Forelimb muscle (tissue), 1 donor: ENCODE measurements around the gene PARD6A. TPM values are rescaled to one million over a fixed set of nuclear protein-coding genes. Genes with fewer than 3 reads are reported as not detected.

Experiments
- DNase-seq: peaks from one replicate; pipeline ENCODE4 v3.0.0-alpha.2; 2013; ENCODE audit warnings: low read depth
- polyA plus RNA-seq: library from polyadenylated mRNA; unstranded; fragments of 120-200 nt; gene quantifications from one replicate; pipeline ENCODE4 v1.2.1, GENCODE V29; 2013; ENCODE audit not compliant: insufficient read length

The PARD6A gene
- polyA plus RNA-seq, 1 donor, result 1.0 TPM

DNA sequence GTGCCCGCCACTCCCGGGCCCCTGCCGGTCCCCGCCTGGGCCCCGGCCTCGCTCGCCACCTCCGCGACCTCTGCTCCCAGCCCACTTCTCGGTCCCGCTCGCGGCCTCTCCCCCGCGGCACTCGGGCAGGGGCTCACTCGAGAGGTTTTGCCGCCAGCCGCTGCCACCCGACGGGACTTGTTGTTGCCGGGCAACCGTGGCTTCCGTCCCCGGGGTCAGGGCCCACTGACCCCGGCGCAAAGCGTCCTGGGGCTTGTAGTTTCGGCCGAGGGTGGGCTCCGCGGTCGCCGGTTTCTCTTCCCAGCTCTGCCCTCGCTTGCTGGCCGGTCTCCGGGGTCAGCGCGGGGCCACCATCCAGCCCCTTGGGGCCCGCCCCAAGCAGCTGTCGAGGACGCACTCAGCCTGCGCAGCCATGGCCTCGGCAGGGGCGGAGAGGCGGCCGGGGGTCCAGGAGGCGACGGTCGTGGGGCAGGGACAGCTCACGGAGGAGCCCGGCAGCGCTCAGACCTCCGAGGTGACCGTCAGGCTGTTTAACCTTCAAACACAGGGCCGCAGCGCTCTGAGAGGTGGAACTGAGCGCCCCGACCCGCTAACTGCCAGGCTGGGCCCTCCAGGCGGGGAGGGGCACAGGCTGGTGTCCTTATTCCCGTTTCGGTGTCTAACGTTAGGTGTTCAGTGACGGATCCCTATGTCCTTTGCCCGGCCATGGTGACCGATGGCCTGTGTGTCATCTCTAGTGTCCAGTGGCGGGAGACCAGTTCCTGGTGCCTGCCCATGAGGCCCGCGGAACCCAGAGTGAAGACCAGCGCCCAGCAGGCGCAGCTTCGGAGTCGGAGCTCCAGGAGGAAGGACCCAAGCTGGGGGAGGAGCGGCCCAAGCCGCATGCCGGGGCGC lies 6.0 kb downstream of the PARD6A start, which contains the start of the genes C16orf86 and ENKD1:
Gene C16orf86 (plus strand): TSS at position 256 of the 894 bp plus-strand sequence. CDS start 157 bp downstream, at position 413.
Gene ENKD1 (minus strand): TSS at position 192 of the 894 bp plus-strand sequence. CDS start 308 bp downstream, outside the sequence.
- DNase-seq, result no peak

DNA sequence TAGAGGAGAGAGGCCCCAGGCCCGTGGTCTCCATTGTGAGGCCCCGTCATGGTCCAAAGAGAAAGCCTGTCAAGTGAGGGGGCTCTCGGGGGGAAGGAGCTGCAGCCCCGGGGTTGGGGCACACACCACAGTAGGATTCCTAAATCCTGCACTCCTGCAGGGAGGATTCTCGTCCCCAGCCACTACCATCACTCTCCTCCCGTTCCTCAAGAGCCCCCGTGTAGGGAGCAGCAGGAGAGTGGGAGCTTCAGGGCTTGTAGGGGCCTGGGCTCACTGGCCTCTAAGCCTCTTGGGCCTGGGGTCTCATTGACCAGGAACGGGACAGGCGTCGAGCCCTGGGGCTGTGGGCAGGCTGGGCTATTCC lies 6.7 kb downstream of the PARD6A start:
- DNase-seq, result no peak

DNA sequence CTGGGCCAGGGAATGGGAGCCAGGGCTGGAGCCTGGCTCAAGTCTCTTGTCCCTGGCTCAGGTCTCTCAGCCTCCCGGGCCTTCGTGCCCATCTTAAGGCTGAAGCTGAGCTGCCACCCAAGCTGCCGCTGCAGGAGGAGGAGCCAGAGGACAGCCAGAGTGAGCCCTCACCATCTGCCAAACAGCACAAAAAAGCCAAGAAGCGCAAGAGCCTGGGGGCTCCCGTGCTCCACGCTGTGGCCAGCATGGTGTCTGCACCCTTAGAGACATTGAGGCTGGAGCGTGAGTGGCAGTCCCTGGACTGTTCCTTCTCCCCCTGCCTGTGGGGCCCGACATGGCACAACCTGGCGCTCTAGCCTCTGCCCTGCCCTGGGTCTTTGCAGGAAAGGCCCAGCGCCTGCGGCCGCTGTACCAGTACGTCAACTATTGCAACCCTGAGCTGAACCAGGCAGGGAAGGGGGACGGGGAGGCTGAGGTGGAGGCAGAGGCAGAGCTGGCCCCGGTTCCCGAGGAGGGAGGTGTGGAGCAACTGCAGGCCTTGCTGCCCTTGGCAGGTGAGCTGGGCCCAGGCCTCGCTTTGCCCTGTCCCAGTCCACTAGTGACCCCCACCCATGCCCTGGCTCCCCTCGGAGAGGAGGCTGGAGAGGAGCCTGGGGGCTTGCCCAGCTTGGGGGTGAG lies 7.2 kb downstream of the PARD6A start:
- peak; percentile 52 for DNase-seq

DNA sequence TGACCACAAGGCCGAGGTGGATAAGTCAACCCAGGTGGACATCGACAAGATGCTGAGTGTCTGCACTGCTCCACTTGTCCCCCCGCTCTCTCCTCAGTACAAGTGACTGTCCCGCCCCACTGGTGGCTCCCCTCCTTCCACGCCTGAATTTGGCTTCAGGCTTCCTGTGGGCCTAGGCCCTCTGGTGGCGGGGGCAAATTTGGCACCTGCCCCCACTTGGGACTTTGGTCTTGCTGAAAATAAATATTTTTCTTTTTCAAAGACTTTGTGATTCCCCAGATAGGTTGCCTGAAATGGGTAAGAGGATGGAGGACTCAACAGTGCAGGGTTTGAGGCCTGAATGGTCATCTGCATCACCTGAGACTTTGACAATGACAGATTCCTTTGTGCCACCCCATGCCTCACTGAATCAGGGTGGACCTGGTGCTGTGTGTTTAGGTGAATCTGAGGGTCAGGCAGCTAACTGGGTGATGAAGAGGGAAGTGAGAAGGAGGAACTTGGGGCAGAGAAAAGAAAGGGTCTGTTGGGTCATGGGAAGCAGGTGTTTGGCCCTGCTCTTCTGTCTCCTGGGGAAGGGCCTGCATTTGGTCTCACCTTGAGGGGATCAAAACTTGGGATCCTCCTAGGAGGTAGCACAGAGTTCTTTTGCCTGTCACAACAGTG lies 7.9 kb downstream of the PARD6A start:
- DNase-seq, result no peak

DNA sequence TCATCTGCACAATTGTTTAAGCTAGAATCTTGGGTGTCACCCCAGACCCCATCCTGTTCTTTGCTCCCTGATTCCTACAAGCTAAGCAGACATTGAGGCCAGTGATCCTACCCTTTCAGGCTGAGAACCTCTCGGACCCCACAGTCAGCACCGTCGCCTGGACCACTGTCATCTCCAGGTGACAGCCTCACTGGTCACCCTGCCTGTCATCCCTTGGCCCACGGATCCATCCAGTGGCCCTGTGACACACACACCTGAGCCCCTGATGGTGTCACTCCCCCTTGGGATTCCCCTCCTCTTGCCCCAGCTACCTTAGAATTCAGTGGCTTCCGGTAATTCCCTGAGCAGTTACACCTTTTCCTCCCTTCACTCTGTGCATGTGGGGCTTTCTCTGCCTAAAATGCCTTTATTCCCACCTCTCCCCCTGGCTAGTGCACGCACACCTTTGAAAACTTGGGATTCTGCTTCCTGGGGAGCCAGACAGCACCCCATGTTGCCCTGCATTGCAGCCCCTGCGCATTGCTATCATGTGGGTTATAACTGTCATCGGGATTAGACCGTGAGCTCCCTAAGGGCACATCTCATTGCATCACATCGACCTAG lies 8.8 kb downstream of the PARD6A start:
- no peak for DNase-seq

DNA sequence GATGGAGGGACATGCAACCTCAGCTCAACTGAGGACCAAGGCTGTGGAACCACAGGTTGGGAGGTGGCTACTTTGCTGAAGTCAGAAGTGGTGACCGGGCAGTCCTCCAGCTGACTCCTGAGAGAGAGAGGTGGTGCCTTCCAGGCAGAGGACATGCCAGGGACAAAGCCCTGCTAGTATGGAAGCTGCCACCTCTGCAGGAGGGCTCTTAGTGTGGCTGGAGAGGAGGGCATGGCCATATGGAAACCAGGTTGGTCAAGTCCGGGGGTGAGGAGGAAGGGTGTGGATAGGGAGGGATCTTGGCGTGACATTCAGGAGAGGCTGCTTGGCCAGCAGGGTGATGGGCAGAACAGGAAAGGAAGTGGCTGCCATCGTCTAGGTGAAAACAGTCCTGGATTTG lies 11.5 kb downstream of the PARD6A start:
- no peak for DNase-seq

DNA sequence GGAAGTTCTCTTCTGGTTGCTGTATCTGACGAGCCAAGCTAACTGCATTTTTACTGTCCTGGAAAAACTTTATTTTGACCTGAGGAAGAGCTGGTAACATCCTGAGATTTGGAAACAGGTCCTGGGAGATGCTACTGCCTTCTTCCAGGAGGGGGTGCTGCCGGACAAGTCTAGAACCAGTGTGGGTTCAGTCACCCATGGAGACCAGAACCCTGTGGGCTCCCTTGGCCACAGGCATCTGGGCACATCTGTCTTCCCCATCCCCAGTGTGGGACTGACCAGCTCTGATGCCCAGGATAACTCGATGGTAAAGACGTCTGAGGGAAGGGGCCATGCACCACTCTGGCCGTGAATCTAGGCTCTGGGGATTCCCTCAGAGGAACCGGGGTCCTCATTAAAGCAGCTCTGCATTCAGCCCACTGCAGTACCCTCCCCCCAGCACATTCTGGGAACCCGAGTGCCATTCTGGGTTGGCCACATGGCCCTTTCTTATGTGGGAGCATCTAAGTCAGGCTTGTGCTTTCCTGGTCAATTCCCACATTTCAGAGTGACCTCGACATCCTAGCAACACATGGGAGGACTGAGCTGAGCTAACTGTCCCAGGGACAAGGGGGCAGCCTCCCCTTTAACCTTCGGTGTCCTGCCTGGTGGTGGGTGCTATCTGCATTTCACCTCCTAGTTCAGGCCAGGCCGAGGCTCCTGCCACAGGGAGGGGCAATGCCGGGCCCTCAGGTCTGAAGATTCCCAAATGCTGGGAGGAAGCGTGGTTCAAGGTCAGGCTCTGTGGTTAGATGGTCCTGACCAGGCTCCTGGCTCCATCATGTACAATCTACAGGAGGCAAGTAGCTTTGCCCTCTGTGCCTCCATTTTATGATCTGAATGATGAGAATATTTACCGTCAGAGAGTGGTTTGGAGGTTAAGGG lies 12.2 kb downstream of the PARD6A start:
- no peak for DNase-seq

DNA sequence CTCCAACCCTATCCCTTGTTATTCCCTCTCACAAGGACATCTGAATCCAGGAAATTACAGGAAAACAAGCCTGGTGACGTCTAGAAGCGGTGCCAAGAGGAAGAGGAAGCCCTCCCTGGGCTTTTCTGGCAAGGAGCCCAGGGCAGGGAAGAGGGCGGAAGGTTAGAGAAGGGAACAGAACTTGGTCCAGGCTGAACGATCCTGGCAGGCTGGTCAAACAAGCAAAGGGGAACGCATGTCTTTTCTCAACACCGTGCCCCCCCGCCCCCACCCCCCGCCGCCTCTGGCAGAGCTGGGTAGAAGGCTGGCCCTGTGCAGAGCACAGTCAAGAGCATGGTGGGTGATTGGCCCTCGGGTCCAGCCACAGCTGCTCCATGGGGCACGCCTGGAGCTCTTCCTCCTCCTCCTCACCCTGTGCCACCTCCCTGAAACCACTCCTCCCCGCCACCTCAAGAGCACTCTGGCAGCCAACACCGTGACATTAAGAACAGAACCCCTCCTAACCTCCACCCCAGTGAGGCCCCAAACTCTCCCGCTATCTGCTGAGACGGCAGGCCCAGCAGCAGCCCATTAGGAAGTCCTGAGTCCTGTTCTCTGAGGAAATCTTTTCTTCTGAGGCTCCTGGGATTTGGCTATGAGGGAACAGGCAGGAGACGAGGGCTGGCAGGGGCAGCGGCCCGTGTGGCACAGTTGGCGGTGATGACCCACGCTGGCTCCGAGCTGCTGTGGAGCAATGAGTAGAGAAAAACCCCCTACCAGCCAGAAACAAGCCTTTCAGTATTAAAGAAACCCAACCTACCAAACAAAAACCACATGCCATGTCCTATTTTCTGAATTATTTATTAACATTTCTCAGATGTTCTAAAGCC lies 13.2 kb downstream of the PARD6A start:
- DNase-seq, result no peak

DNA sequence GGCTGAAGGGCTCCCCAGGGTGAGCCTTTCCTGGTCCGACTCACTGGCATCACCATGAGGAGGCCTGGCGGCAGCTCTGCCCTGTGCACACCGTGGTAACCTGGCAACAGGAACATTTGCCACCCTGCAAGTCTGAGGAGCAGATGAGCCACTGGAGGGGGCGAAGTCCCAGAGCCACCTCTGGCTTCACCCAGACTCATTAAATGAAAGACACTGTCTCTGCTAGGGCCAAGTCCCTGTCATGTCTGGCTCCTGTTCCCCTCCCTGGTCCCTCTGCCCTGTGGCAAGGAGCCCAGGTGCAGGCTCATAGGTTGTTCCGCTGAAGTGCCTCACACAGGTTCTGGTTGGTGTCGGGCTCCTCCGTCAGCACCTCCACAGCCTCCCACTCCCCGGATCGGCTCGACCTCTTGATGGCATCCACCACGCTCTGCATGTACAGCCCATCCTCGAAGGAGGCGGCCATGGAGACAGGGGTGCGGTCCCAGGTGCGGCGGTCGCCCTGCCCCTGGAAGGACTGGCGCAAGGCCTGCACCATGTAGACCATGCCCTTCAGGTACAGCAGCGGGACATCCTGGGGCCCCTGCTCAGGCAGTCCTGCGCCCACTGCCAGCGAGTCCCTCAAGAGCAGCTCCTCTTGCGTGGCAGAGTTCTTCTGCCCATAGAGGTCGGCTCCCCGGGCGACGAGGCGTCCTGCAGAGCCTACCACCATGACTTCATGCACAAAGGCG lies 14.3 kb downstream of the PARD6A start:
- DNase-seq, result no peak

DNA sequence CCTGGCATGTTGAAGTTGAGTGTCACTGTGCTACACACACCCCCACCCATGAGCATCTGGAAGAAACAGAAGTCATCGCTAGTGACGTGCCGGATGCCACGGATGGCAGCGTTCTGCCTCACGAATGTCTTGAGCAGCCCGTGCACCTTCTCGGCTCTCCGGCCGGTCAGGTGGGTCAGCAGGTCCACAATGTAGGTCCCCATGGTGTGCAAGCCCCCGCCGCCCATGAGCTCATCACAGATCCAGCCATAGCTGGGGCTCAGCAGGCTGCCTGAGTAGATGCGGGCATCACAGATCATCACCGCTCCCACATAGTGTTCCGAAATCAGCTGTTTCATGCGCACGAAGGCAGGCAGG lies 14.8 kb downstream of the PARD6A start:
- DNase-seq, result no peak

DNA sequence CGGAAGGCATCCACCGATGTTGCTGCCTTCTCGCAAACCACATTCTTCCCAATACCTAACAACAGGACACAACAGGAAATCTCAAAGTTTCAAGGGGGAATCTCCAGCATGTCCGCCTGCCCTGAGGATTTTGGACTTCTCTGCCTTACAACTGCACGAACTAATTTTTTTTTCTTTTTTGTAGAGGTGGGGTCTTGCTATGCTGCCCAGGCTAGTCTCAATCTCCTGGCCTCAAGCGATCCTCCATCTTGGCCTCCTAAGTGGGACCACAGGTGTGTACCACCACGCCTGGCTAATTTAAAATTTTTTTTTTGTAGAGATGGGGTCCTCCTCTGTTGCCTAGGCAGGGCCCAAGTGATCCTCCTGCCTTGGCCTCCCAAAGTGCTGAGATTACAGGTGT lies 15.2 kb downstream of the PARD6A start:
- DNase-seq, result no peak

DNA sequence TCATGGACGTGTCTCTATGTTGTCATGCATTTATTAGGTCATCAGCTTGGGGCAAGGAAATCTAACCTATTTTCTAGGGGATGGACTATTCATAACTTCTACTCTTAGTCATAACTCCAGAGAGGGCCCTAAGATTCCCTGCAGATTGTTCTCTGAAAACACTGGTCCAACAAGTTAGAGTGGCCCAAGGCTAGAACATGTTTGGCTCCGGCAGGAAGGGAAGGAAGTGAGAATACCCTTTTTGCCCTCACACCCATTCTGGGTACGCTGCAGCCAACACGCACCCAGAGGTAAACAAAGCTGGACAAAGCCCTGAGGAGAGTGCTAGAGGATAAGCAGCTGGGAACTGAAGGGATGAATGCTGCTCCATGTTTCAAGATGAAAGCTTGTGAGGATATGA lies 15.8 kb downstream of the PARD6A start:
- DNase-seq, result no peak

DNA sequence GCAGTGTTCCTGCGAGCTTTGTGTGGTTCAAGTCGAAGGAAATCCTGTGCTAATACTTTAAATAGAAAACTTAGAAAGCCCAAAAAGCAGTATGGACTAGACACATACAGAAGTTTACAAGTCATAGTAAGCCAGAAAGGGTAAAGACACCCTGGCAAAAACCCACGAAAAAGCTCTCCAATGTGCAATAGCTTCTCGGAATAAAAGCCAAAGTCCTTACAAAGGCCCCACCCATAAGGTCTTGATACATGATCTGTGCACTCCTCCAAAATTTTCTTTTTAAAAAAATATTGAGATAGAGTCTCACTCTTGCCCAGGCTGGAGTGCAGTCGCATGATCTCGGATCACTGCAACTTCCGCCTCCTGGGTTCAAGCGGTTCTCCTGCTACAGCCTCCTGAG lies 16.2 kb downstream of the PARD6A start:
- no peak for DNase-seq

DNA sequence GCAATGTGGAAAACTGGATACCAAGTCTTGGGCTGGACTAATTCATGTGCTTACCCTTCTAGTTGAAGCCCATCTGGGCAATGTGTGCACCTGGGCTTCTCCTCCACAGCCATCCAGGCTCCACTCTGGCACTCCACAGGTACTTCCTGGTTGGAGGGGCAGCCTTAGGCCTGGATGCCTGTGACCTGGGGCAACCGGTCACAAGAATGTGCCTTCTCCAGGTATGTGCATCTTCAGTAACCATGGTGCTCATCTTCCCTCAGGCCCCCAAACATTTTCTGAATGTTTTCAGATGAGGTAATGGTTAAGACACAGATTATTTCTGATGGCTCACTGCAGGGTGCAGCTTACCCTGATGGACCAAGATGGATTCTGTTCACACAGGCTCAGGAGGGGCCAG lies 17.0 kb downstream of the PARD6A start:
- DNase-seq, result no peak

DNA sequence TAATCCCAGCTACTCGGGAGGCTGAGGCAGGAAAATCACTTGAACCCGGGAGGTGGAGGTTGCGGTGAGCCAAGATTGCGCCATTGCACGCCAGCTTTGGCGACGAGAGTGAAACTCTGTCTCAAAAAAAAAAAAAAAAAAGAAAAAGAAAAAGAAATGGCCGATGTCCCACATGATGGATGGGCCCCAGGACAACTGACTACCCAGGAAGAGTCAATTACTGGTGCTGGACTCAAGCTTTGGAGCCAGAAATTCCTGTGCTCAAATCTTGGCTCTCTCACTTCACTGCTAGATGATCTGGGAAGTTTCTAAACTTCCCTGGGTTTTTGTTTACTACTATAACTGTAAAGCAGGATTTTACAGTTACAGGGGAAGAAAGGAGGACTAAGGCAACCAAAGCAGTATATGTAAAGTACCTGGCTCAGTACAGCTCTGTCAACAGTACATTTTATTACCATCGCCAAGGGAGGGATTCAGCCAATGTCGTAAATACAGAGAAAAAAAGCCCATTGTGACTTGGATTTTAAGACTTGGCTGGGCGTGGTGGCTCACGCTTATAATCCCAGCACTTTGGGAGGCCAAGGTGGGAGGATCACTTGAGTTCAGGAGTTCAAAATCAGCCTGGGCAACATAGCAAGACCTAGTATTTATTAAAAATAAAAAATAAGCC lies 17.7 kb downstream of the PARD6A start:
- no peak for DNase-seq

DNA sequence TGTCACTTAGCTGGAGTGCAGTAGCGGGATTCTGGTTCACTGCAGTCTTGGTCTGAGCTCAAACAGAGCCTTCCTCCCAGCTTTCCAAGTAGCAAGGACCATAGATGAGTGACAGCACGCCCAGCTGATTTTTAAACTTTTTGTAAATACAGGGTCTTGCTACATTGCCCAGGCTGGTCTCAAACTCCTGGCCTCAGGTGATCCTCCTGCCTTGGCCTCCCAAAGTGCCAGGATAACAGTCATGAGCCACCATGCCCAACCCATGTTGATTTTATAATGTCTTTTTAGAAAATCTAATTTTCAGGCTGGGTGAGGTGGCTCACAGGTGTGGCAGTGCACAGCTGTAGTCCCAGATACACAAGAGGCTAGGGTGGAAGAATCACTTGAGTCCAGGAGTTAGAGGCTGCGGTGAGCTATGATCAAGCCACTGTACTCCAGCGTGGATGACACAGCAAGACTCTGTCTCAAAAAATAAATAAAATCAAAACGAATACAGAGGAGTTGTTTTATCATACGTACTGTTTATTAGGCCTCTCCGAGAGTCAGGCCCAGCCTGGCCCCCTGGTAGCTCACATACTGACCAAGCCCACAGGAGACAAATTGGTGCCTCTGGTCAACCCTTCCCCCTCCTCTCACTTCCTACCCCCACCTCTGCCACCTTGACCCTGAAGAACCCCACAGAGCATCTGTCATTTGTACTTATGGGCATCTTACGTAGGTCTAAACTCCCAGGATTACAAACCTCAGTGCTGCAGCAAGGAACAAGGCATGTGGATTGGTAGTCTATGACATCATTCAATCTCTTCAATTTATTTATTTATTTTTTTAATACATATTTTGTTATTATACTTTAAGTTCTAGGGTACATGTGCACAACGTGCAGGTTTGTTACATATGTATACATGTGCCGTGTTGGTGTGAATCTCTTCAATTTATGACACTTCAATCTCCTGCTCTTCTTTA lies 19.5 kb downstream of the PARD6A start:
- DNase-seq, result no peak

DNA sequence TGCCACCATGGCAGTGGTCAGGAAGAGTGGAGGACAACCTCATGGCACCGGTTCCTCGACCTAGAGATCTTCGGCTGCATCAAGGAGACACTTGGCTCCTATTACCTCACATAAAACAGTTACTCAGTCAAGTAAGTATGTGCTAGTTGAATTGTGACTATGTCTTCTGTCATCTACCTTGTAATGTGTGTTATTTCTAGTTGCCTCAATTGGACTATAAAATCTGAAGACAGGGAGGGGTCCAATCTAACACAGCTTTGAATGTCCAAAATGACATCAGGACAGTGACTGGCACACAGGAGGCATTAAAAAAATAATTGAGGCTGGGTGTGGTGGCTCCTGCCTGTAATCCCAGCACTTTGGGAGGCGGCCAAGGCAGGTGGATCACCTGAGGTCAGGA lies 23.0 kb downstream of the PARD6A start:
- no peak for DNase-seq
